NCI-H526 (cell line): ENCODE data around the gene NRP1.

ENCODE experiments used
- DNase-seq, 2 experiments: peaks; one replicate each; lab custom pipeline; 2025; lab: John Stamatoyannopoulos, UW

NRP1 gene

DNA sequence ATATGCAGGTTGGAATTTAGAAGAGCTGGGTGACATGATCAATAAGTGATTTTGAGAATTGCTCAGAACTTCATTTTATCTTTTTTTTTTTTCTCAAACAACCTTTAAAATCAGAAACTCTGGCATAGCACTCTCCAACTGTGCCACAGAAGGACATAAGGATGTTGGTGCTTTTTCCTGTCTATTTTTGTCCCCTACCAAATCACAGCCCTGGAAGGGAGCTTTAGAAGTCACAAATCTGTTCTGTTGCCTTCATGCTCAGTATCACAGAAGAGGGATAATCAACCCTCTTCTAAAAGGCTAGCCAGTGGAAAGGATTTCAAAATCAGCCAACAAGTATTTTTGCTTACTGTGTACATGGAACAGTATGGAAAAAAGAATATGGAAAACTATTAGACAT lies 14.8 kb upstream of the NRP1 start:
- no peak for DNase-seq

DNA sequence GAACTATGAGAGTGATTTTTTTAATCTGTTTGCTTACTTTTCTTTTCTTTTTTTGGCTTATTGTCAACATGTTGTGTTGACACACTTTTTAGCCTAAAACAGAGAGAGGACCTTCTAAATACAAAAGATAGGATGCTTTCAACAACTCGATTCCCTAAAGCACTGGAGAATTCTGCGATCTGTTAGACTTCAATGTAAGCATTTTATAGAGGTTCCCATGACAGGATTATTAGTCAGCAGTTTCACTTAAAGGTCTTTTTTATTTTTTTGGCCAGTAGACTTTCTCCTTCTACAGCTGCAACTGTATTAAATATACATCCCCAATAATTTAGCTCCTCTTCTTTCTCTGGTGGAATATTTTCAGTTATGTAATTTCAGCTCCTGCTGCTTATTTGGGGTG lies 12.7 kb upstream of the NRP1 start:
- DNase-seq = no peak

DNA sequence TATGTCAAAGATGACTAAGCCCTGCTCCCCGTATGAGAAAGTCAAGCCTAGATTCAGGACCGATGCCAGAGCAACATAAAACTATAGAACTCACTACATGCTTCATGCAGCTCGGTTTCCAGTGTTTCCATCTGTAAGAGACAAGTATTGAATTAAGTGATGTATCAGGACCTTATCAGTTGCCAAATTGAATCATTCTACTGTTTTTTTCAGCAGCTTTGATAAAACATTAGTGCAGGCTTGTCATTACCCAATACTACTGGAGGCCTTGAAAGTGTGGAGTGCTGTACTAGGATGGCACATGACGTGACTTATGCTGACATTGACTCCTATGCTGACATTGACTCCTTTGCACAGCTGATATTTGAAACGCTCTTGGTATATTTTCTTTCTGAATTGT lies 10.8 kb upstream of the NRP1 start:
- no peak for DNase-seq

DNA sequence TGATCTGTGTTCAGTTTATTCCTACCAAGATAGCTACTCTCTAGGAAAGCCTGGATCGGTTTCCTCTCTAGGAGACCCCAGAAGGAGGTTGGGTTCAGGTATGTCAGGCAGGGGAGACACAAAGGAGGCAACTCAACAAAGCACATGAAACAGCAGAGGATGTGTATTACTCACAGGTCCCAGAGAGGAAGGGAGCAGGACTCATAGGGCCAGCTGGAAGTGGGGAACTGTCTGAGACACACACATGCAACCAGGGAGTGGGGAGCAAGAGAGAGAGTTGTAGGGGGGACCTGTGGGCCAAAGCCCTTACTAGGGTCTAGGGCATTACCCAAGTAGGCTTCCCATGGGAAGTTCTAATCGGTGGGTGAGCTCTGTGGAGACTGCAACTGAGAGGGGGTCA lies 10.2 kb upstream of the NRP1 start:
- DNase-seq = no peak

DNA sequence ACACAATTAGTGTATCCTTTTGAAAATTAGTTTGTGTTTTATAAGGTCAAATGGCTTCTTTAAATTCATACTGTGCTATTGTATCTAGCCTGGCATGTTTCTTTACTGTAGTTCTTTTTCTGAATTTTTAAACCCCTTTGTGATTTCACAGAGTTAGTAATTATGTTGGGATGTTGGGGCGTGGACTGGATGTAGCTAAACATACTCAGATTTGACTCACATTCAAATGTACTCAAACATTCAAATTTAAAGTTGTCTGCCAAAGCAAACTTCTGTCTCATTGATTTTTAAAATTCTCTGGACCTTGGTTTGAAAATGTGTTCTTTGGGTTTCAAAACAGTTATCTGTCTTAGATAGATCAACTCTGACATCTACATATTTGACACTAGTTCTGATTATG lies 7.2 kb upstream of the NRP1 start:
- DNase-seq = peak in 1 of 2 experiments; percentile 18

DNA sequence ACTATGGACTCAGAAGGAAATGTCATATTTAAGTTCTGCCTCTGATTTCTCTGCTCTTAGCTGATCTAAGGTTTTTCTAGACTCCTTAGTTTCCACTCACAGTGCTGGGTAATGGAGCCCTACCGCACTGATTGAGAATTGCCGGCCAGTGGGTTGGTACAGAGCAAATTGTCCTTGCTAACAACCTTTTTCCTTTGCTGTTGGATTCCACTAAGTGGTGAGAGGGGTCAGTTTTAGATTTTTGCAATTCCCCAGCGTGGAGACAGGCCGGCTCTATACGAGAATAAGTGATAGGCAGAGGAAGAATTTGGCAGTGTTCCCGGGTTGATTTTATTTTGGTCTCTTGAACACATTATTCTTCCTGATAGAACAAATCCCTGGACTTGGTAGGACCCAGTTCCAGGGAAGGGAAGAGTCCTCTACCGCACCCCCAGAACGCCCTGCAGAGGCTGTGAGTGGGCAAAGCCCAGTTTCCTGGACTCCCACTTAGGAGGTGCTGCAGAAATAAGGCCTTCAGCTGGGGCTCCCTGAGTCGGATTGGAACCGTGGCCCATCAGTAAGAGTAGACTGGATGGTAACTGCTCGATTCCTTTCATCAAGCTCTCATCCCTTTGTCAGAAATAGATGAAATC lies 3.0 kb upstream of the NRP1 start:
- peak; percentile 33 to 63 for DNase-seq

DNA sequence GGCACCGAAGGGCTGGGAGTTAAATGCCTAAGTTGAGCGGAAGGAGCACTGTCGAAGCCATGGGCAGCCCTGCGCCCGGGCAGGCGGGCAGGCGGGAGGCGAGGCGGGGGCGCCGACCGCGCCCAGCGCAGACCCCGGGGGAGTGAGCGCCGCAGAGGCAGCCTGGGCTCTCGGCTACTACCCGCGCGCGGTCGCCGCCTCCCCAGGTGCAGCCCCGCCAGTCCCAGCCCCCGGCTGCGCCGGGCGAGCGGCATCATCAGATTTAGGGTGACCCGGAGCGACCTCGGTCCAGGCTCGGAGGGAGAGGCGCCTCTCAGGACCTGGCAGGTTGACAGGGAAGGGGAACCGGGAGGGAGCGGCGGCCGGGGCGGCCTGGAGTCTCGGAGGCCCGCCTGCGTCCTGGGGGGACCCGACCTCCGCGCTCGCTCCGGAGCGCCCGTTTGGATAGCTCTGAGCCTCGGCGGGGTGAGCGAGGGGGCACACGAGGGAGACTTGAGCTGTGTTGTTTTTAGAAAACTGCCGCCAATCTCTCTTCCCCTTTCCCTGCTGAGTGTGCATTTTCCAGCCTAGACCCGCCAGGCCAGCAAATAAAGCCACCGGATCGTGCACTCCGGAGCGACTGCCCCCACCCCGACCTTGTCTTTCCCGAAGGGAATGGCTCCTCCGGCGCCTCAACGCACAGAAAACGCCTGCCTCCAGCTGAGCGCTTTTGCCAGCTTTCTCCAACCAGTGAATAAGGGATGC lies 2.3 kb upstream of the NRP1 start:
- DNase-seq = peak; percentile 33 to 64

DNA sequence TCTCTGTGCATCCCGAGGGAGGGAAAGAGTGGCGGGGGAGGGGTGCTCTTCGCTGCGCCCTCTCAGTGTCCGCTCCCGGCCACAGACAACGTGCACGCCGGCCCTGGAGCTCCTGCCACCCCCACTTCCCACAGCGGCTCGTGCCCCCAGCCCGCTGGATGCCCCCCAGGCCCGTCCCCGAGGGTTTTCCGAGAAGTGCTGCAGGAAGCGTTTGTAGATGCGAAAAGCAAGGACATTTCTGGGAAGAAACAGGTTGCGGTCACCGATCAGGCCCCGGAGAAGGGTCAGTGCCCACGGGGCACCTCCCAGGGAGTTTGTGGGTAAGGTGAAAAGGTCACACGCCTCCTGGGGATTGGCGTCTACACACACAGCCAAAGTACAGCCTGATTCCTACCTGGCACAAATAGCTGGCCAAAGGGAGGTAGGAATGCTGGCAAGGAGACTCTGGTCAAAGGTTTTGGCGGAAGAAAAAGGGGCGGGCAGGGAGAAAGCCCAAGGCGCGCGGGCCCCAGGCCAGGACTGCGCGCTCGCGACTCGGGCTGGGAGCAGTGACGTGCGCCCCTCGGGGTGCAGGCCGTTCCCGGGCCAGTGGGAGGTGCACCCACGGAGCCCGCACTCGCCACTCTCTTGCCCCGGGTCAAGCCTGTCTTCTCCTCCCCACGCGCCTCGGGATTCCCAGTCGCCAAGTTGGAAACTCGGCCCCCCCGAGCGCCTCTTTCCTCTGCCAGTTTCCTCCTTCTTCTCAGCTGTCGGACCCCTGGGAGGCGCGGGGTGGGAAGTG lies 1.5 kb upstream of the NRP1 start:
- peak in 1 of 2 experiments; percentile 73 for DNase-seq

DNA sequence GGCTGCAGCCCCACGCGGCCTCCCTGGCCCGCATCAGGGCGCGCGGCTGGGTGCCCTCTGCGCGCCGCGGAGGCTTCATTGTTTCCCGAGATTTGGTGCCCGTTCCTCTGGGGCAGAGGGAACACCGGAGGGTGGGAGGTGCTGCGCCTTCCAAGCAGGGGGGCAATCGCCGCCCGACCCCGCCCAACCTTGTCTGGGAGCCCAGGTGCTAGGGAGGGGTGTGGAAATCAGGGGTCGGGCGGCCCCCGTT lies 1.0 kb upstream of the NRP1 start:
- peak; percentile 14 to 76 for DNase-seq

DNA sequence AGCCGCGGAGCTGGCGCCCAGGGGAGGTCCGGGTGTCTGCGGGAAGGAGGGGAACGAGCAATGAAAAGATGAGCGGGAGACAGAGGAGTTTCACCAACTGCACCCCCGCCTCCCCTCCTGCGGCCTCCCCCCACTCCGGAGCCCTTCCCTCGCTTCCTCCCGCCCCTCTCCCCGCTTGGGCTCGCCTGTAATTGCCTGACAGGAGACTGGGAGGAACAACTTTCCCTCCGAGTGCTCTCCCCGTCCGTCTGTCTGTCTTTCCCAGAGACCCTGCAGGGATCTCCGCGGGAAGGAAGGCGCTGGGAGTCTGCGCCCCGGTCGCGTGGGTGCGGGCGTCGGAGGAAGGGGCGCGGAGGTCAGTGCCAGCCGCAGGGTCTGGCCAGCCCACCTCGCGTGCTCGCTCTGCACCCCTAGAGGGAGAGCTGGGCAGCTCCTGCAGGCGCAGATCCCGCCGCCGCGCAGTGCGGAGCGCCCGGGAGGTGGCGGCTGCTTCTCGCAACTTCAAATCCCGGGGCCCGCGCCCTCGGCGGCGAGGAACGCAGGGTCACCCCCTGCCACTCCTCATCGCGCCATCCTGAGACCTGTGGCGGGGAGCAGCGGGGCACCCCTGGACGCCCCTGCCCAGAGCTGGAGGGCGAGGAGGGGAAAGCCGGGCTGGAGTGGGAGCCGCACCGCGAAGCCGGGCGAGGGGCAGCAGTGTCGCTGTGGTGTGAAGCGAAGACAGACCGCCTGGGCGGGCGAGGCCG lies 511 bp upstream of the NRP1 start:
- DNase-seq = peak; percentile 72 to 79

DNA sequence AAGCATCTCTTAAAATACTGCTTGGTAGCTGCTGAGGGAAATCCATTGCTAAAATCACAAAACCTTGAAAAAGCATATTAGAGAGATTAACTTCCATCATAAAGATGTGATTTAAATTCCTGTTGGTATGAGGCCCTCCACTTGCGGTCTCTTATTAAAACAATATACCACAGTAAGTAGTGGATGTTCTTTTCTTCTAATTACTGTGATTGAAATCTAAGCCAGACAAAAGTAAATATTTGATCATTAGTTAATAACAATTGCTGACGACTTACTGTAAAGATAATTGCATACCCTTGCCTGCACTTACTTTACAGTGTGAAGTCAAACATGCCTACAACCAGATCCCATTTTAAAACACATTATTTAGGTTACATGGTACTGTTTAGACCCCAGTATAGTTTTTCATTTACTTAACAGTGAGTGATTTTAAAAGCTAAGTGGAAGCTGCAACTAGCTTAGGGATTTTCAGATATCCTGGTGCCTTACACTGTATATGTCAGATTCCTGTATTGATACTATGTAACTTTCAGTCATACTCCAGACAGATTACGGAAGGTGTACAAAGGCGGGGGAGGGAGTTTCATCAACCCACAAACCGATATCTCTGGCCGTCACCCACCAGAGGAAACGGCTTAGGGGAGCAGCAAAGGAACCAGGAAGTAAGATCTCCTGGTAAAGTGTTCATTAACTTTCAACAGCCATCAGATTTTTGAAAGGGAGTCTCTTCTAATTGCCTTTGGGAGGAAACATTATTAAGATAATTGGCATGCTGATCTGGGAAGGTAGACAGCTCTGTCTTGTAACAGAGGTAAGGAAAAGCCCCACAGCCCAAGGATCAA lies 986 bp downstream of the NRP1 start:
- DNase-seq = peak in 1 of 2 experiments; percentile 28

DNA sequence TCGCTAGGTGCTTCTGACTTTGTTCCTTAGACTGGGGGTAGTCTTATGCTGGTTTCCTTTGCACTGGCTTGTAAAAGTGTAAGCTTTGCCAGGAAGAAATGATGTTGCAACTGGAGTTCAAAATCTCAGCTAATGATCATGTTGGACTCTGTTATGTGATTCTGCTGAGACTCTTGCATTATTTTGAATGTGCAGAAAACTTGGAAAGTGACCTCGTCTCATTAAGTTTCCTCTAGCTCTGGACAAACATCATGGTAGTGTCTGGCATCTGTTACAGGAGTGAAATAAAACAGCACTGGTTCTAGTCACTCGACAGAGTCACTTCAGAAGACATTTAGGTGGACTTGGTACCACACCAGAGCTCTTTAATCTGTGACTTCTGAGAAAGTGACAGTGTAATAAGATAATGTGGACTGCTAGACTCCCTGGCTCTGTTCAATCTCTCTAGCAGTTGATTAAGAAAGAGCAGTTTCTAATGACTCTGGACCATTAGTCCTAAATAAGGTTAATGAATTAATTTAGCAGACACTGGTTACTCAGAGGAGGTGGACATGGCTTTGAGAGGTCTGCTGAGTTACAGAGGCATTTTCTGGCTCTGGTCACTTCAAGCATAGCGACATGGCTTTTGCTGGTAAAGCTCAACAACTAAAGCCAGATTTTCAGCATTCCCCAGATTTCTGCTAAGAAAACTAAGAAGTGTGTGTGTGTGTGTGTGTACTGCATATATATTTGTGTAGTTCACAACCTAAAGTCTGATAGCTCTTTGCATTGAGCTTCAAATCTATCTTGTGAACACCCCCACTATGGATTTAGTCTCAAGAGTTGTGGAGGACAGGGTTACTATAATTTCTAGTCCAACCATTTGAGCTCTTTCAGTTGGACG lies 2.0 kb downstream of the NRP1 start:
- DNase-seq = peak in 1 of 2 experiments; percentile 10

DNA sequence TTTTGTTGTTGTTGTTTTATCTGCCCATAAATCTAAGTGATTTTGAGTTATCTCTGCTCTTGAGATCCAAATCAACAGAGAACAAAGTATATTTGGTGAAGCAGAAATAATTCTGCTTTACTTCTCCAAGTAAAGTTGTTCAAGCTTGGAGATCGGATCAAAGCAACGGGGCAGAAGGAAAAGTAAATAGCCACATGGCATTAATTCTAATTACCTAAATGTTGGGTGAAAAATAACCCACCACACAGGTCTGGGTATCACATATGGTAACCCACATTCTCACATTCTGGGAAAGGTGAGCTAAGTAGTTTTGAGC lies 3.1 kb downstream of the NRP1 start:
- no peak for DNase-seq

DNA sequence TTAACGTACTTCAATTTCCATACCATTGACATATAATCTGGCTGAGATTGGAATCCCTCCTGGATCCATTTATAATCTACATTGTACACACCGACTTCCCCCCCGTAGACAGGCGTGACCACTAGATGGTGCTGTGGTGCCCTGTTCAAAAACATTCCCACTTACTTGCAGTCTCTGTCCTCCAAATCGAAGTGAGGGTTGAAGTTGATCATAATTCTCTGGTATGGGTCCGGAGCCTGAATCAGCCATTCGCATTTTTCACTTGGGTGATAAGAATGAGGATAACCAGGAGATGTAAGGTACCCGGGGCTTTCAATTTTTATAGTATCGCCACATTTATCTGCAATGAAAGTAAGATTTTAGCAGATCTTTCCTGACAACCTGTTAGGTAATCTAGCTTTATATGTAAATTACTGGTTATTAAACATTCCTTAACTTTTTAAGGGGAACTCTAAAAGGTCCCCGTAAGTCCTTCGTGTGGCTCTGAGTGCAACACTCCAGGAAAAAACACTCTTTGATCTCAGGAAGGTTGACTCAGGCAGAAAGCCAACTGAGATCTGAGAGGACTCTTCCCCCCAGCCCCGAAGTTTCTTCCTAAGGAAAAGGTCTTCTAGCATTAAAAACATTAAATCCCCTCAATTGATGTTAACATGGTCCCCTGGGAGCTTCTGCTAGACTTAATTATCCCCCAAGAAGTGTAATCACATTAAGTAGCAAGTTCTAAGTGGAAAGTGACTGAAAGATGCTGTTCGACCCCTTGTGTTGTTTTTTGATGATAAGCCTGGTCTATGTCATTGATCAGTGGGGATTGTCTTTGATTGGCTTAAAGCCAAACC lies 3.7 kb downstream of the NRP1 start:
- DNase-seq = peak; percentile 70 to 83

DNA sequence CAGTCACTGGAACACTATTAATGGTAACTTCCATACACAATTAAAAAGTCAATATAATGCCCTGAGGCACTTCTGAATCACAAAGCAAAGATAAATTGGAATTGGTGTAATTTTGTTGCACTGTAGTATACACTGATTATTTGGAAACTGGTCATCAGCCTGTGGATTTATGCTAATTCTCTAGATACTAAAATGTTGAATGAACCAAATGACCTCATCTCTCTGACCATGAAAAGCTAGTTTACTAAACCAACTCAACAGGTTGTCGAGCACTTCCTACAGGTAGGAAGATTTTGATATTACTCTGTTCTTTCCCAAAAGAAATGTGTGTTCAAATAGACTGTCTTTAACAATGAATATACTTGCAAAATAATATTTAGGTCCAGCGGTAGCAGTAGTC lies 5.3 kb downstream of the NRP1 start:
- no peak for DNase-seq

DNA sequence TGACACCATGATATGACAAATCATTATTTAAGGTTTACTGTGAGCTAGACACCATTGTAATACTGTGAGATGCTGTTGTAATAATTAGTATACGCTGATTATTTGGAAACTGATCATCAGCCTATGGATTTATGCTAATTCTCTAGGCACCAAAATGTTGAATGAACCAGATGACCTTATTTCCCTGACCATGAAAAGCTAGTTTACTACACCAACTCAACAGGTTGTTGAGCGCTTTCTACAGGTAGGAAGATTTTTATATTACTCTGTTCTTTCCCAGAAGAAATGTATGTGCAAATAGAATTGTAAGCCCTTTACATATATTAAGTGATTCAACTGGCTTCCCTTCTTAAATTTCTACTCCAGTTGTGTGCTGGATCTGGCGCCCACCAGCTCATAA lies 6.2 kb downstream of the NRP1 start:
- DNase-seq = no peak

DNA sequence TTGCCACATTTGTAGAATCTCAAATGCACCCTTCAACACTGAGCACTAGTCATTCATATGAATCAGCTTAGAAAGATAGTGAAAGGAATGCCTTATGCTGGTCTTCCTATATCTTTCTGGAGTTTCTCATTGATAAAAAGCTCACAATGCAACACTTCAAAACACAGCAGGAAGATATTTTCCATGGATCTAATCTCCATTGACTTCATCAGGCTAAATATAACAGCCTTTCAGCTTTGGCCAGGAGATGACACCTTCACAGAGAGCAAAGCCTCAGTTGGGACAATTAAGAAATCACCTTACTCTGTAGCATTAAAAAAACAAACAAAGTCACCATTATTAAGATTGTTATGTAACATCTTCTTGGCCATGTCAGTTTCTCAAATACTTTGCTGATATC lies 6.7 kb downstream of the NRP1 start:
- DNase-seq = peak in 1 of 2 experiments; percentile 11

DNA sequence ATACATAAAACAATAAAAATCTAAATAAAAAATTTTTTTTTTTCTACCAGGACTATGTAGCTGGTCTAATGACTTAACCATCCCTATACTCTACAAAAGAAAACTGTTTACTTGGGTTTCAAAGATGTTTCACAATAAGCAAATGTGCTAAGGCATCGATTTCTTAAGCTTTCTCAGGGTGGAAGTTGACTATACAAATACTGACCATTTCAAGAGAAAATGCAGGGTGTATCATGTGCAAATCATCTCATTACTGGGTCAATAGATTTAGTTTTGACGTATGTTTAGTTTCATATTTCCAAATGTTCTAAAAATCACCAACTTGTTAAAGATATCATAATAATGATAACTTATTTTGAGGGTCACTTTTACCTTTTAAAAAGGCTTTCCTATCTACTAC lies 7.5 kb downstream of the NRP1 start:
- DNase-seq = no peak

DNA sequence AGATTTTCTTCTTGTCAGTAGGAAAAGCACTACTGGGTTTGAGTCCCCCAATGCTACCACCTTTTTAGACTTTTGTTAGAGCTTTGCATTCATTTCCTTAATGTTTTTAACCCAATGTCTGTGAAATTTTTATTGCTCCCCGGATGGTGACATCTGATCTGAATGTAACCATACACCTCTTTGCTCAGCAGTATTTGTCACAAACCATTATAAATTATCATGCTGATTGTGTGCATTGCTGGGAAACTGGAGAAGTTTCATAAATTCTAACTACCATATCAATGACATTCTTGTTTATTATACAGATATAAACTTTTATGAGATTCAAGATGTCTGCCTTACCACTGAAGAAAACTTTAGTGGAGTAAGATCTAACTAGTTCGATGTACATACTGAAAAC lies 8.5 kb downstream of the NRP1 start:
- DNase-seq = peak in 1 of 2 experiments; percentile 9

DNA sequence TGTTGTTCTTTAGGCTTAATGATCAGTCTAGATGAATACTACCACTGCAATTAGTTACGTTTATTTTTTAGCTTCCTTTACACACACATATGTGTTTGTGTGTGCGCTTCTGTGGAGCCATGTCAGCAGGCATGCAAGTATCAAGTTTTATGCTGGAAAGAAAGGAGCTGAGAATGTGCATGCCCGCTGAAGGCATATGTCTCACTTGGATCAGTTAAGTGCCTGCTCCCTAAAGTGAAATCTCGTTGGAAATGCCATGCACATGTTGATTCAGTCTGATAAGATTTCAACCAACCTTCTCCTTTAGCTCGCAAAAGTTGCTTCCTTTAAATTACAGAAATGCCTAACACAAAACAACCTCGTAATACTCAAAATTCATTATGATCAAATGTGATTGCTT lies 10.7 kb downstream of the NRP1 start:
- DNase-seq = no peak
